CD14-positive monocyte (primary cell): ENCODE data around the gene SFMBT2. TPM values are rescaled to one million over a fixed set of nuclear protein-coding genes. Genes with fewer than 3 reads are reported as not detected.
A peak's percentile ranks its signal among the peaks of the same experiment; 100 is the strongest.

ENCODE experiments used
- DNase-seq, 3 donors: peaks; one replicate each; pipeline ENCODE4 v3.0.0-alpha.2; 2011 to 2022
- H2AFZ ChIP-seq: 2 replicates; pipeline ENCODE4 v1.6.0; 2012; ENCODE audit warnings: mild to moderate bottlenecking, low read depth, low read length, inconsistent platforms; ENCODE audit not compliant: insufficient read depth, poor library complexity, severe bottlenecking
- H3K27ac ChIP-seq, 2 donors: 1 replicate in 1 of 2; 2 replicates in 1 of 2; pipeline ENCODE4 v1.5.1; 2012 to 2013; ENCODE audit warnings: low read length in 2 of 2, control low read depth in 1 of 2, inconsistent platforms in 1 of 2, low read depth in 1 of 2, mild to moderate bottlenecking in 1 of 2
- H3K27me3 ChIP-seq, 2 donors: one replicate each; pipeline versions ENCODE4 v1.6.0 to v1.6.1; 2011 to 2013; ENCODE audit warnings: low read length in 2 of 2; ENCODE audit not compliant: control insufficient read depth in 2 of 2, insufficient read depth in 2 of 2
- H3K36me3 ChIP-seq, 2 donors: replicated peaks in 1 of 2; 1 replicate in 1 of 2; 2 replicates in 1 of 2; pipeline versions ENCODE4 v1.5.1 to v1.6.1; 2012 to 2013; ENCODE audit warnings: low read length in 2 of 2, control low read depth in 1 of 2, inconsistent platforms in 1 of 2, mild to moderate bottlenecking in 1 of 2; ENCODE audit not compliant: insufficient read depth in 2 of 2, control insufficient read depth in 1 of 2
- H3K4me1 ChIP-seq, 2 donors: 1 replicate in 1 of 2; 2 replicates in 1 of 2; pipeline versions ENCODE4 v1.5.1 to v1.6.1; 2012 to 2013; ENCODE audit warnings: low read length in 2 of 2, control low read depth in 1 of 2, inconsistent platforms in 1 of 2, mild to moderate bottlenecking in 1 of 2, moderate library complexity in 1 of 2; ENCODE audit not compliant: insufficient read depth in 2 of 2, control insufficient read depth in 1 of 2
- H3K4me2 ChIP-seq: replicated peaks from 2 replicates; pipeline ENCODE3; 2012; ENCODE audit warnings: low read length, moderate library complexity, mild to moderate bottlenecking; ENCODE audit not compliant: poor library complexity, severe bottlenecking; ENCODE audit errors: extremely low read depth
- H3K4me3 ChIP-seq, 3 experiments: fragments of 200-600 bp in 1 of 3; sonication (generic) in 1 of 3; replicated peaks in 1 of 3; 1 replicate in 2 of 3; 2 replicates in 1 of 3; pipeline ENCODE4 v1.5.1; 2011 to 2013; ENCODE audit warnings: low read length in 3 of 3, mild to moderate bottlenecking in 3 of 3, control low read depth in 2 of 3, low read depth in 2 of 3, inconsistent platforms in 1 of 3, moderate library complexity in 1 of 3
- H3K79me2 ChIP-seq: 2 replicates; pipeline ENCODE4 v1.6.0; 2012; ENCODE audit warnings: mild to moderate bottlenecking, control low read depth, inconsistent platforms, low read length, moderate library complexity; ENCODE audit not compliant: insufficient read depth
- H3K9ac ChIP-seq: 2 replicates; pipeline ENCODE4 v1.6.0; 2017; ENCODE audit warnings: low read length, mild to moderate bottlenecking; ENCODE audit not compliant: insufficient read depth, poor library complexity, severe bottlenecking
- H3K9me3 ChIP-seq, 2 donors: replicated peaks in 1 of 2; 1 replicate in 1 of 2; 2 replicates in 1 of 2; pipeline versions ENCODE4 v1.5.1 to v1.6.1; 2012 to 2013; ENCODE audit warnings: low read length in 2 of 2, control low read depth in 1 of 2; ENCODE audit not compliant: control insufficient read depth in 1 of 2, insufficient read depth in 1 of 2
- H4K20me1 ChIP-seq: 2 replicates; pipeline ENCODE4 v1.6.0; 2012; ENCODE audit warnings: mild to moderate bottlenecking, low read length, control low read depth, moderate library complexity; ENCODE audit not compliant: insufficient read depth
- H3K27ac Mint-ChIP-seq, 7 donors: one replicate each; pipeline ENCODE4 v1.8.0; 2020; ENCODE audit warnings: mild to moderate bottlenecking in 7 of 7, mixed read lengths in 7 of 7, moderate library complexity in 6 of 7, inconsistent platforms in 2 of 7
- H3K27me3 Mint-ChIP-seq, 3 donors: one replicate each; pipeline ENCODE4 v1.8.0; 2021 to 2022; ENCODE audit warnings: low read depth in 3 of 3, mild to moderate bottlenecking in 3 of 3, mixed read lengths in 3 of 3, moderate library complexity in 3 of 3, inconsistent platforms in 1 of 3
- H3K36me3 Mint-ChIP-seq, 2 donors: one replicate each; pipeline ENCODE4 v1.8.0; 2020; ENCODE audit warnings: mixed read lengths in 2 of 2, inconsistent platforms in 1 of 2, mild to moderate bottlenecking in 1 of 2
- H3K4me1 Mint-ChIP-seq: one replicate; pipeline ENCODE4 v1.8.0; 2020; ENCODE audit warnings: mild to moderate bottlenecking, mixed read lengths
- H3K4me3 Mint-ChIP-seq, 2 donors: one replicate each; pipeline ENCODE4 v1.8.0; 2020; ENCODE audit warnings: mild to moderate bottlenecking in 2 of 2, mixed read lengths in 2 of 2, moderate library complexity in 1 of 2
- H3K9me3 Mint-ChIP-seq, 7 donors: one replicate each; pipeline ENCODE4 v1.8.0; 2020 to 2022; ENCODE audit warnings: mixed read lengths in 7 of 7, mild to moderate bottlenecking in 6 of 7, moderate library complexity in 6 of 7, inconsistent platforms in 2 of 7
- WGBS: methylation state at CpG from one replicate; pipeline ENCODE4 v1.1.5; 2013; ENCODE audit warnings: missing lambda C conversion rate; ENCODE audit not compliant: insufficient coverage; 5-methylcytosine and 5-hydroxymethylcytosine counted together
- intact Hi-C, 2 donors: fragments of 100-400 bp; cut with micrococcal nuclease; formaldehyde crosslinking; loops; one replicate each; pipeline versions ENCODE4 v1.15.0 to v1.15.1; 2023
- polyA plus RNA-seq, 3 donors: library from polyadenylated mRNA; depleted of rRNA in 1 of 3; unstranded in 2 of 3; stranded (reverse) in 1 of 3; fragments of 300-500 nt in 2 of 3; fragments of >200 nt in 1 of 3; fragmentation: Illumina TruSeq in 2 of 3; gene quantifications; 1 replicate in 2 of 3; 2 replicates in 1 of 3; pipeline ENCODE4 v1.2.3, GENCODE V29; 2012 to 2021
- TF ChIP-seq, protein P1 (sequence below): fragments of 200-600 bp; IDR thresholded peaks from one replicate; pipeline ENCODE4 v1.8.0; 2022; ENCODE audit warnings: antibody characterized with exemption, mild to moderate bottlenecking

The SFMBT2 gene
- polyA plus RNA-seq, 3 donors: 0.53 to 10.9 (median 1.6) TPM

DNA sequence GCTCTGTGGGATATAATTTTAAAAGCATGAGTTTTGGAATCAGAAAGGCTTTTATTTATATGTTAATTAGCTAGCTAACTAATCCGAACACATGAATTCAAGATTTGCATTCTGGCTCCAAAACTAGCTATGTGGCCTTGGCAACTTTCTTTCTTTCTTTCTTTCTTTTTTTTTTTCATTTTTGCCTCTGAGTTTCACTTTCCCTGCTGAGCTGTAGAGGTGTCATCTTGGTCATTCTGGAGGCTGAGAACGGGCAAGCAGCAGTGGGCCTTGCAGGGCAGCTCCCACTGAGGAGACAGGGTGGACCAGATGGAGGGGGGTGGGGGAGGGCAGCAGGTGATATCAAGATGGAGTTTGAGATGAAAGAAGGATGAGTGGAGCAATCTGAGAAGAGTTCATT, 24.8 kb upstream of the SFMBT2 start:
- H3K4me2 ChIP-seq: no peak overlapping the region
- H3K4me1 ChIP-seq: peaks cover 29 to 30% of the 10 kb centered on the region in 2 donors
- H3K9ac ChIP-seq: no peak overlapping the region
- Mint-ChIP-seq H3K4me1 (peaks cover 46% of the 10 kb centered on the region), H3K9me3 (peaks cover 0 to 2% (median 0%) of the 10 kb centered on the region in 7 donors), H3K36me3 (no peaks in the 10 kb centered on the region), H3K27ac (peak overlapping the region in 2 of 7 donors; percentile 21 to 61), H3K27me3 (peaks cover 1 to 6% (median 1%) of the 10 kb centered on the region in 3 donors), H3K4me3 (no peak overlapping the region)
- no peaks in the 10 kb centered on the region for H3K9me3 ChIP-seq
- DNase-seq: no peak
- no peaks in the 10 kb centered on the region for H4K20me1 ChIP-seq
- intact Hi-C loops: no loop called here
- no peak overlapping the region for H3K4me3 ChIP-seq
- no peak overlapping the region for H3K27ac ChIP-seq
- no peaks in the 10 kb centered on the region for H3K27me3 ChIP-seq
- TF ChIP-seq, protein P1, sequence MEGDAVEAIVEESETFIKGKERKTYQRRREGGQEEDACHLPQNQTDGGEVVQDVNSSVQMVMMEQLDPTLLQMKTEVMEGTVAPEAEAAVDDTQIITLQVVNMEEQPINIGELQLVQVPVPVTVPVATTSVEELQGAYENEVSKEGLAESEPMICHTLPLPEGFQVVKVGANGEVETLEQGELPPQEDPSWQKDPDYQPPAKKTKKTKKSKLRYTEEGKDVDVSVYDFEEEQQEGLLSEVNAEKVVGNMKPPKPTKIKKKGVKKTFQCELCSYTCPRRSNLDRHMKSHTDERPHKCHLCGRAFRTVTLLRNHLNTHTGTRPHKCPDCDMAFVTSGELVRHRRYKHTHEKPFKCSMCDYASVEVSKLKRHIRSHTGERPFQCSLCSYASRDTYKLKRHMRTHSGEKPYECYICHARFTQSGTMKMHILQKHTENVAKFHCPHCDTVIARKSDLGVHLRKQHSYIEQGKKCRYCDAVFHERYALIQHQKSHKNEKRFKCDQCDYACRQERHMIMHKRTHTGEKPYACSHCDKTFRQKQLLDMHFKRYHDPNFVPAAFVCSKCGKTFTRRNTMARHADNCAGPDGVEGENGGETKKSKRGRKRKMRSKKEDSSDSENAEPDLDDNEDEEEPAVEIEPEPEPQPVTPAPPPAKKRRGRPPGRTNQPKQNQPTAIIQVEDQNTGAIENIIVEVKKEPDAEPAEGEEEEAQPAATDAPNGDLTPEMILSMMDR: no peak
- no peaks in the 10 kb centered on the region for H3K79me2 ChIP-seq
- no peak overlapping the region for H2AFZ ChIP-seq
- WGBS: no CpG with 5 or more reads among the region's 2 CpGs
- no peaks in the 10 kb centered on the region for H3K36me3 ChIP-seq

DNA sequence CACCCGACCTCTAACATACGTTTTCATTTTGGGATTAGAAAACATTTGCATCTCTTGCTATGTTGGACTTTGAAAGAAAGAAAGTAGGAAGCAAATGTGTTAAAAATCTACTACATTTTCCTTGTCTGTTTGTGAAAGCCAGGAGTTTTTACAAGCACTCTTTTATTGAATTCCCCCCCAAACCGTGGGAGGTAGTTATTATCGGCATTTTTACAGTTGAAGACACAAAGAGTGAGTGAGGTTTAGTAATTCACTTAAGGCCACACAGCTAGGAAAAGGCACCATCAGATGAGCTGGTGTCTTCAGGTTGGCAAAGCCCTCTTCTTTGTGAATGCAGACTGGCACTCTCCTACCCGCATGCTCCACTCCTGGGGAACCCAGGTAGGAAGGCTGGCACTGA, 23.5 kb upstream of the SFMBT2 start:
- H3K36me3 ChIP-seq: no peaks in the 10 kb centered on the region
- intact Hi-C loops: no loop called here
- H2AFZ ChIP-seq: no peak overlapping the region
- no peak overlapping the region for H3K9ac ChIP-seq
- H3K79me2 ChIP-seq: no peaks in the 10 kb centered on the region
- no peak overlapping the region for H3K4me2 ChIP-seq
- Mint-ChIP-seq H3K27ac (no peak overlapping the region), H3K4me3 (no peak overlapping the region), H3K36me3 (no peaks in the 10 kb centered on the region), H3K4me1 (peaks cover 39% of the 10 kb centered on the region), H3K9me3 (peaks cover 0 to 4% (median 0%) of the 10 kb centered on the region in 7 donors), H3K27me3 (peaks cover 1 to 6% (median 1%) of the 10 kb centered on the region in 3 donors)
- peaks cover 27 to 28% of the 10 kb centered on the region in 2 donors for H3K4me1 ChIP-seq
- H3K27ac ChIP-seq: no peak overlapping the region
- no peaks in the 10 kb centered on the region for H3K9me3 ChIP-seq
- TF ChIP-seq, protein P1: no peak
- no peak overlapping the region for H3K4me3 ChIP-seq
- no peaks in the 10 kb centered on the region for H3K27me3 ChIP-seq
- DNase-seq: no peak
- no peaks in the 10 kb centered on the region for H4K20me1 ChIP-seq
- WGBS: 100% methylated on average over 1 of the region's 5 CpGs
